GM12878 (cell line): ENCODE data around the gene LIMCH1. TPM values are rescaled to one million over a fixed set of nuclear protein-coding genes. Genes with fewer than 3 reads are reported as not detected.

Source experiments
- ATAC-seq: fragments of 200-7000 bp; cut with Tn5 transposase; 3 replicates; pipeline ENCODE4 v1.9.1; 2020; ENCODE audit warnings: mild to moderate bottlenecking, moderate library complexity
- BruUV-seq: library from RNA; stranded (reverse); fragments of 400-500 nt; replicated peaks from 2 replicates; lab custom pipeline; 2021; lab: Mats Ljungman, UMichigan
- CTCF ChIA-PET: fragments of 300-600 bp; sonication (Branson Sonifier 250); formaldehyde crosslinking; extraction: SDS; loops from one replicate; lab custom pipeline; 2021; ENCODE audit warnings: inconsistent platforms; lab: Yijun Ruan, JAX
- POLR2A ChIA-PET: fragments of 350-600 bp; formaldehyde crosslinking; extraction: SDS; loops from one replicate; lab custom pipeline; 2021; ENCODE audit warnings: inconsistent platforms; lab: Charles Lee
- RAD21 ChIA-PET: fragments of 300-600 bp; sonication (Branson Sonifier 250); formaldehyde crosslinking; loops from one replicate; lab custom pipeline; 2023; ENCODE audit warnings: antibody characterized with exemption; ENCODE audit not compliant: unreplicated experiment; lab: Charles Lee
- SMC1A ChIA-PET: fragments of 300-600 bp; sonication (Branson Sonifier 250); formaldehyde crosslinking; loops from one replicate; lab custom pipeline; 2023; ENCODE audit not compliant: unreplicated experiment, uncharacterized antibody; lab: Charles Lee
- DNase-seq: peaks from one replicate; pipeline ENCODE4 v3.0.0-alpha.2; 2011; ENCODE audit warnings: low read depth, low spot score
- FAIRE-seq: peaks from 3 replicates; lab custom pipeline; 2011; peaks lifted over from hg19 to GRCh38; lab: Jason Lieb, UNC
- H2AFZ ChIP-seq: 2 replicates; pipeline ENCODE4 v1.6.0; 2011; ENCODE audit warnings: low read depth, low read length, control low read depth; ENCODE audit not compliant: control insufficient read depth
- H3K27ac ChIP-seq: 2 replicates; pipeline ENCODE4 v1.5.1; 2011; ENCODE audit warnings: control low read depth; ENCODE audit not compliant: control insufficient read depth, insufficient read depth
- H3K27me3 ChIP-seq, 2 experiments: replicated peaks in 1 of 2; 2 replicates each; pipeline versions ENCODE4 v1.6.0 to v1.6.1; 2011; ENCODE audit warnings: low read length in 1 of 2; ENCODE audit not compliant: control insufficient read depth in 2 of 2, insufficient read depth in 2 of 2
- H3K36me3 ChIP-seq, 2 experiments: 2 replicates each; pipeline ENCODE4 v1.5.1; 2011; ENCODE audit warnings: low read length in 1 of 2; ENCODE audit not compliant: control insufficient read depth in 2 of 2, insufficient read depth in 2 of 2
- H3K4me1 ChIP-seq: 2 replicates; pipeline ENCODE4 v1.6.1; 2011; ENCODE audit warnings: mild to moderate bottlenecking, low read length, moderate library complexity, mixed read lengths; ENCODE audit not compliant: control insufficient read depth, insufficient read depth
- H3K4me2 ChIP-seq: 2 replicates; pipeline ENCODE4 v1.6.0; 2011; ENCODE audit warnings: control low read depth; ENCODE audit not compliant: control insufficient read depth, insufficient read depth
- H3K4me3 ChIP-seq: fragments of 200-600 bp; sonication (generic); 2 replicates; pipeline ENCODE4 v1.5.1; 2016
- H3K79me2 ChIP-seq: 2 replicates; pipeline ENCODE4 v1.6.0; 2011; ENCODE audit warnings: low read length; ENCODE audit not compliant: control insufficient read depth, insufficient read depth
- H3K9ac ChIP-seq: 2 replicates; pipeline ENCODE4 v1.8.0; 2011; ENCODE audit warnings: low read length, control low read depth, mixed read lengths; ENCODE audit not compliant: control insufficient read depth, insufficient read depth
- H3K9me3 ChIP-seq: replicated peaks from 3 replicates; pipeline ENCODE4 v1.5.1; 2011; ENCODE audit warnings: mild to moderate bottlenecking, low read length; ENCODE audit not compliant: control insufficient read depth, insufficient read depth
- H4K20me1 ChIP-seq: 2 replicates; pipeline ENCODE4 v1.6.0; 2011; ENCODE audit not compliant: control insufficient read depth, insufficient read depth
- ATF7 ChIP-seq: fragments of 450-650 bp; IDR thresholded peaks from 2 replicates; pipeline ENCODE4 v1.6.1; 2016; ENCODE audit warnings: low read depth, mild to moderate bottlenecking
- BMI1 ChIP-seq: fragments of 450-650 bp; IDR thresholded peaks from 2 replicates; pipeline ENCODE4 v1.6.1; 2016; ENCODE audit warnings: mild to moderate bottlenecking, moderate library complexity, borderline replicate concordance
- BRCA1 ChIP-seq: IDR thresholded peaks from 2 replicates; pipeline ENCODE4 v1.6.1; 2011; ENCODE audit warnings: low read depth, low read length, improper control_type of control experiment
- CBX5 ChIP-seq: sonication (generic); IDR thresholded peaks from 2 replicates; pipeline ENCODE4 v1.6.1; 2016; ENCODE audit warnings: low read depth, moderate library complexity, mild to moderate bottlenecking, inconsistent platforms
- FOXM1 ChIP-seq: IDR thresholded peaks from 2 replicates; pipeline ENCODE4 v1.6.1; 2012; ENCODE audit warnings: low read depth, mild to moderate bottlenecking, inconsistent platforms, low read length, moderate library complexity
- KAT2A ChIP-seq: conservative IDR thresholded peaks from 2 replicates; pipeline ENCODE4 v1.6.1; 2011; ENCODE audit warnings: low read depth, low read length; ENCODE audit not compliant: control insufficient read depth
- LARP7 ChIP-seq: fragments of 450-650 bp; IDR thresholded peaks from 2 replicates; pipeline ENCODE4 v1.6.1; 2017; ENCODE audit warnings: mild to moderate bottlenecking
- NR2F1 ChIP-seq: fragments of 450-650 bp; conservative IDR thresholded peaks from 2 replicates; pipeline ENCODE4 v1.6.1; 2017; ENCODE audit warnings: mild to moderate bottlenecking
- POLR2AphosphoS5 ChIP-seq: IDR thresholded peaks from 2 replicates; pipeline ENCODE4 v1.6.1; 2011; ENCODE audit warnings: mild to moderate bottlenecking, low read length, inconsistent platforms
- RBBP5 ChIP-seq: fragments of 200-600 bp; sonication (generic); conservative IDR thresholded peaks from 2 replicates; pipeline ENCODE4 v1.6.1; 2016
- SREBF1 ChIP-seq: IDR thresholded peaks from 2 replicates; pipeline ENCODE4 v1.6.1; 2012; ENCODE audit warnings: mild to moderate bottlenecking, low read length
- SRF ChIP-seq, 2 experiments: IDR thresholded peaks; 2 replicates each; pipeline ENCODE4 v1.6.1; 2011; ENCODE audit warnings: low read depth in 2 of 2, low read length in 2 of 2, mild to moderate bottlenecking in 1 of 2, moderate library complexity in 1 of 2
- STAT1 ChIP-seq: fragments of 450-650 bp; conservative IDR thresholded peaks from 2 replicates; pipeline ENCODE4 v1.6.1; 2014; ENCODE audit warnings: antibody characterized with exemption, mild to moderate bottlenecking
- SUPT20H ChIP-seq: IDR thresholded peaks from 2 replicates; pipeline ENCODE4 v1.6.1; 2011; ENCODE audit warnings: low read depth, mild to moderate bottlenecking, low read length, moderate library complexity, borderline replicate concordance; ENCODE audit not compliant: control insufficient read depth
- WRNIP1 ChIP-seq: IDR thresholded peaks from 2 replicates; pipeline ENCODE4 v1.6.1; 2011; ENCODE audit warnings: low read depth, low read length, improper control_type of control experiment, borderline replicate concordance
- WGBS: methylation state at CpG from one replicate; pipeline ENCODE4 v1.1.6; 2016; ENCODE audit warnings: low lambda C conversion rate; ENCODE audit not compliant: insufficient replicate concordance, insufficient coverage; ENCODE audit errors: missing lambda C conversion rate; 5-methylcytosine and 5-hydroxymethylcytosine counted together
- in situ Hi-C: fragments of 300-500 bp; cut with MboI; formaldehyde crosslinking; loops from 9 replicates; pipeline ENCODE4 v1.14.3; 2018; ENCODE audit warnings: mixed read lengths
- intact Hi-C: fragments of 100-400 bp; cut with micrococcal nuclease; formaldehyde crosslinking; loops from one replicate; pipeline ENCODE4 v1.14.2; 2022; ENCODE audit not compliant: unreplicated experiment
- polyA plus RNA-seq, 11 experiments: library from polyadenylated mRNA; depleted of rRNA in 4 of 11; unstranded in 6 of 11; stranded (reverse) in 5 of 11; fragments of >200 nt; fragmentation: Nextera tagmentation in 4 of 11; fragmentation: Illumina TruSeq in 1 of 11; extraction: Ambion mirVana in 4 of 11; extraction: Trizol in 1 of 11; gene quantifications; 1 replicate in 1 of 11; 2 replicates in 10 of 11; pipeline versions ENCODE4 v1.2.1 to v1.2.3, GENCODE V29; 2011 to 2016; ENCODE audit warnings: inconsistent platforms in 2 of 11, missing spikeins in 2 of 11, low read depth in 1 of 11
- total RNA-seq, 4 experiments: library from RNA; depleted of rRNA in 3 of 4; stranded (reverse); fragments of >200 nt in 3 of 4; fragmentation: Illumina TruSeq in 1 of 4; extraction: Trizol in 1 of 4; gene quantifications; 2 replicates each; pipeline versions ENCODE4 v1.2.1 to v1.2.3, GENCODE V29; 2013 to 2021
- TF ChIP-seq, protein P1 (sequence below): fragments of 450-650 bp; IDR thresholded peaks from 2 replicates; pipeline ENCODE4 v1.6.1; 2016; ENCODE audit warnings: mild to moderate bottlenecking

LIMCH1 gene
- total and polyA plus RNA-seq, 10 of the 15 experiments (the other 5 are each of a cell fraction or from before 2014, with no cell fraction given): 0.07 to 0.15 TPM; not detected in 8

DNA sequence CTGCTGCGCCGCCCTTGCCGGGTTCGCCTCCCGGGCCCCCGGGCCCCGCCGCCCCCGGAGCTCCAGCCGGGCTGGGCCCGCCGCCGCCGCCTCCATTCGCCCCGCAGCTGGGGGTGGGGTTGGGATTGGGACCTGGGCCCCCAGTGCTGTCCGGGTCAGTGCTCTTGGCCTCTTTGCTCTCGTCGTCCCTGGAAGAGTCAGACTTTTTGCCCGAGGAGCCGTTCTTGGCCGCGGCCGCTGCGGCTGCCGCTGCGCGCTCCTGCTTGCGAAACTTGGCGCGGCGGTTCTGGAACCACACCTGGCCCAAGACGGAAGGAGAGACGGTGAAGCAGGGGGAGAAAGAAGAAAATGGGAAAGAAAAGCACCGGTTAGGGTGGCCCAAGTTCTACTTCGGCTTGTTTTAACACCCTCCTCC lies 208.1 kb downstream of the LIMCH1 start:
- no TSS peak for BruUV-seq
- peaks cover 1% of the 10 kb centered on the region; the same call in 1 of the 3 replicates for H3K9me3 ChIP-seq
- H3K9ac ChIP-seq: no peak overlapping the region
- RAD21 ChIA-PET: no interaction called here
- no peak overlapping the region for H3K4me3 ChIP-seq
- no peak overlapping the region for H3K4me2 ChIP-seq
- no peaks in the 10 kb centered on the region for H3K79me2 ChIP-seq
- in situ Hi-C loops: no loop called here
- SMC1A ChIA-PET: no interaction called here
- POLR2A ChIA-PET: no interaction called here
- no peak overlapping the region for H2AFZ ChIP-seq
- CTCF ChIA-PET: no interaction called here
- H3K4me1 ChIP-seq: no peaks in the 10 kb centered on the region
- ATAC-seq: no peak
- TF ChIP-seq CBX5 (no peak), SUPT20H (no peak), WRNIP1 (no peak), STAT1 (no peak), SREBF1 (no peak)
- TF ChIP-seq, all 136 proteins: peak for 0
- no peaks in the 10 kb centered on the region for H3K36me3 ChIP-seq
- WGBS: 85% methylated on average over 22 of the region's 36 CpGs
- no peak overlapping the region for H3K27ac ChIP-seq
- peaks cover 6 to 27% of the 10 kb centered on the region in 2 experiments for H3K27me3 ChIP-seq
- DNase-seq: no peak
- H4K20me1 ChIP-seq: no peaks in the 10 kb centered on the region
- no peak for FAIRE-seq
- intact Hi-C loops: no loop called here

DNA sequence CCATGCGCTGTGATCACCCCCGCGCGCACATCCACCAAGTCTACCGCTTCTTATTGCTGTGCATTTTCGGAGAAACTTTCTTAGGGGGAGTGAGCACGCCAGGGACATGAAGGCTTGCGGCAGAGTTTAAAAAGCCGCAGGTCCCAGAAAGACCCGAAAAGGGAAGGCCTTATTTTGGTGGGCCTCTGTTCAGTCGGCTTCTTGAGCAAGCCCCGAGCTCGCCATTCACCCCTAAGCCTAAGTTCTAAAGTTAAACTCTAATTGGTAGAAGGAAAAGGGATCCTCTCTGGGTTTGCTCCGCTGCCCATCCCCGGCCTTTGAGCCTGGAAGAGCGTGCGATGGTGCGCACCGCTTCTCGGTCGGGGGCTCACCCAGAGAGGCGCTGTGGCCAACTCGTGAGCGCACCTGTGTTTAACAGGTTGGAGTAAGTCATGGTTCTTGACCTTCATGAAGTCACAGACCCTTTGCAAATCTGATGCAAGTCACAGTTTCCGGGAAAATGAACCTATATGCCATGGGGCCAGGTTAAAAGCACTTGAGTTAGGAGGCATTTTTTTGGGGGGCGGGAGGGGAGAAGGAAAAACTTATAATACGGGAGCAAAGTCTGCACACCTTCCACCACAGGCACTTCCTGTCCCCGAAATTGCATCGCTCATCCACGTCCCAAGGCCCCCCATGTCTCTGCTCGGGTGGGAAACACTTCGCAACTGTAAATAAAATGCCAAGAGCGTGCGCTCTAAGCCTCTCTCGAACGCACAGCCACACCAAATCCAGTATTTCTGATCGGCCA lies 208.7 kb downstream of the LIMCH1 start:
- RAD21 ChIA-PET: no interaction called here
- CTCF ChIA-PET: no interaction called here
- no TSS peak for BruUV-seq
- H3K4me1 ChIP-seq: no peaks in the 10 kb centered on the region
- peaks cover 1% of the 10 kb centered on the region; the same call in 1 of the 3 replicates for H3K9me3 ChIP-seq
- no peaks in the 10 kb centered on the region for H4K20me1 ChIP-seq
- SMC1A ChIA-PET: no interaction called here
- no peak overlapping the region for H3K4me2 ChIP-seq
- H2AFZ ChIP-seq: no peak overlapping the region
- DNase-seq: no peak
- H3K79me2 ChIP-seq: no peaks in the 10 kb centered on the region
- H3K36me3 ChIP-seq: no peaks in the 10 kb centered on the region
- in situ Hi-C loops: no loop called here
- H3K4me3 ChIP-seq: no peak overlapping the region
- peaks cover 8 to 27% of the 10 kb centered on the region in 2 experiments for H3K27me3 ChIP-seq
- no peak for ATAC-seq
- H3K27ac ChIP-seq: no peak overlapping the region
- H3K9ac ChIP-seq: no peak overlapping the region
- POLR2A ChIA-PET: no interaction called here
- intact Hi-C loops: no loop called here
- WGBS: 46% methylated on average over 36 of the region's 37 CpGs
- FAIRE-seq: no peak
- TF ChIP-seq KAT2A: no peak
- no peak for TF ChIP-seq BRCA1
- no peak for TF ChIP-seq RBBP5
- TF ChIP-seq SRF (IDR thresholded peaks at IDR 0.05; ENCODE audit: low read depth in 2 of 2, low read length in 2 of 2): no peak
- no peak for TF ChIP-seq POLR2AphosphoS5
- TF ChIP-seq FOXM1: no peak
- no peak for TF ChIP-seq STAT1
- TF ChIP-seq ATF7: no peak
- TF ChIP-seq, protein P1, sequence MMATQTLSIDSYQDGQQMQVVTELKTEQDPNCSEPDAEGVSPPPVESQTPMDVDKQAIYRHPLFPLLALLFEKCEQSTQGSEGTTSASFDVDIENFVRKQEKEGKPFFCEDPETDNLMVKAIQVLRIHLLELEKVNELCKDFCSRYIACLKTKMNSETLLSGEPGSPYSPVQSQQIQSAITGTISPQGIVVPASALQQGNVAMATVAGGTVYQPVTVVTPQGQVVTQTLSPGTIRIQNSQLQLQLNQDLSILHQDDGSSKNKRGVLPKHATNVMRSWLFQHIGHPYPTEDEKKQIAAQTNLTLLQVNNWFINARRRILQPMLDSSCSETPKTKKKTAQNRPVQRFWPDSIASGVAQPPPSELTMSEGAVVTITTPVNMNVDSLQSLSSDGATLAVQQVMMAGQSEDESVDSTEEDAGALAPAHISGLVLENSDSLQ: no peak
- no peak for TF ChIP-seq BMI1
- no peak for TF ChIP-seq NR2F1
- TF ChIP-seq LARP7: no peak
